ENCODE results near the gene NUTM2D.
"Not testable (repeated sequence)": the region's sequence is repeated elsewhere in the genome, so short reads cannot be mapped to it uniquely, and the experiment has no call there.

NUTM2D gene

DNA sequence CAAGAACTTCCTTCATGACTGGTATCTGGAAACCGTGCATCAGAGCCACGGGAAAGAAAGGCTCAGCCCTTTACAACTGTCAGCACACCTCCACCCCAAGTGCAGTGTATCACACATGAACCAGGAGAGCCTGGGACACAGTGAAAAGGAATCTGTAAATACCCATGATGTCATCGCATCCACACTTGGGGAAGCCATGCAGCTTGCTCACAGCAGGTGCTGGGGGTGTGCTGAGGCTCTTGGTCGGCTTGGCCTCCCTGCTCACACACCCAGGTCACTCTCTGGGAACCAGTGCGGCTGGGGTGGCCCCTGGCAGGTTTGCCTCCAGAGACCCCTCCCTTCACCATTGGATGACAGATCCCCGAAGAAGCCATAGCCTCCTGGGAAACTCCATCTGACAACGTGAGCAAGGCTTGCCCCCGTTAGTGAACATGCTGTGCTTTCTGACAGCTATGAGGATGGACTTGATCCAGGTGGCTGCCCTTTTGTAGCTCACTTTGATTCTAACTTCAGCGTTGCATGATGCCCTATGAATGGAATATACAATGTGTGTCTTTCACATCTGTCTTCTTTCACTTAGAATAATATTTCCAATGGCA, 12.1 kb downstream of the NUTM2D start:
- not testable (repeated sequence) for DNase-seq (ENCODE audit: low read depth)

DNA sequence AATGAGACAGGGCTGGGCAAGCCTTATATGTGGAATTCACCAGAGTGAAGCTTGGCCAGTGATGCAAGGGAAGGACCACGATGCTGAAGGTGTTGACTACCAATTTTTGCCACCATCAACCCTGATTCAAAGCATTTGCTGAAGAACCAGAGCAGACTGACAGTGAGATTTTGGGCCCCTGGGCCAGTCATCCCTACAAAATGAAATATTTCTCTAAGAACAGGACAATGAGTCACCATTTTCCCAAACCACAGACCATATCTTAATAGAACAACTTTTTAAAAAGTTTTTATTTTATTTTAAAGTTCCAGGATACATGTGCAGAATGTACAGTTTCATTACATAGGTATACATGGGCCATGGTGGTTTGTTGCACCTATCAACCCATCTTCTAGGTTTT, 16.5 kb downstream of the NUTM2D start:
- peak; percentile 2 for DNase-seq (ENCODE audit: low read depth)

DNA sequence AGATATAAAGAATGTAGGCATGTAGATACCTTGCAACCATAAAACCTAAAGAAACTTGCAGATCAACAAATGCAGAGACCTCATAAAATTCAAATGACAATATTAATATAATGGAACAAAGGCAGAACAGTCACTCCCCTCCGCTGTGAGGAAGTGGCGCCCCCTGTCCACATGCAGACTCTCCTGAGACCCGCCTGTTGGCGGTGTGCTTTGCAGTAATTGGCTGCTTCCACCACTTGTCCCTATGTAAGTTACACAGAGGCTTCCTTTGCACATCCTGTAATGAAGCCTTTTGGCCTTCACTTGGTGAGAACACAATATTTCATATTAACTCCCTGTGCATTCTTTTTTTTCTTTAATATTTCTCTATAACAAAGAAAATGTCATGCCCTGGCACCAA, 21.6 kb downstream of the NUTM2D start:
- DNase-seq (ENCODE audit: low read depth) = not testable (repeated sequence)

DNA sequence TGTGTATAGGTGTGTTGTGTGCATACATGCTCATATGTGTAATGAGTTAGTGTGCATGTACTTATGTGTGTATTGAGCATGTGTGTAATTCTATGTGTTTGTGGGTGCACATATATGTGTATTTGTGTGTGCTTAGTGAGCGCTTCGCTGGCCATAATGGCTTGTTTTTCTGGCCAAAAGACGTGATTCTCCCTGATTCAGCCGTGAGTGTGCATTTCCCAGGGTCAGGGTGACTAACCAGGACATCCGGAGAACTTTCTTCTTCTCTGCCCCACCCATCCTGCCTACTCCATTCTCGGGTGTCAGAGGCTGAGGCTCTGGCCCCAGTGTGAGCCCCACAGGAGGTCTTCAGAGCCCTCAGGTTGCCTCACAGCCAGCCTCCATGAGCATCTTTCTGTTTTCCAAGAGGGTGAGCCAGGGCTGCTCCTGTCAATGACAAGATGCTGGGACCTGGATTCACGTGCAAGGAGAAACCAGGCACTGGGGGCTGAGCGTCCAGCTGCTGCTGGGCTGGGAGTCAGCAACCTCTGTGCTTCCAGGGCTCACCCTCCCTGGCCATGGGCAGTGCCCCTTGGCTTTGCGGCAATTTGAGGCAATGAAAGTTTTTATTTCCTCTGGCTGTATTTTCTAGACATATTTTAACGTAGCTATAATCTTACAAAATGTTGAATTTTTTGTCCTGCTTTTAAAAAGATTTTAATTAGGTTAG, 25.8 kb downstream of the NUTM2D start:
- DNase-seq (ENCODE audit: low read depth) = peak; percentile 1

DNA sequence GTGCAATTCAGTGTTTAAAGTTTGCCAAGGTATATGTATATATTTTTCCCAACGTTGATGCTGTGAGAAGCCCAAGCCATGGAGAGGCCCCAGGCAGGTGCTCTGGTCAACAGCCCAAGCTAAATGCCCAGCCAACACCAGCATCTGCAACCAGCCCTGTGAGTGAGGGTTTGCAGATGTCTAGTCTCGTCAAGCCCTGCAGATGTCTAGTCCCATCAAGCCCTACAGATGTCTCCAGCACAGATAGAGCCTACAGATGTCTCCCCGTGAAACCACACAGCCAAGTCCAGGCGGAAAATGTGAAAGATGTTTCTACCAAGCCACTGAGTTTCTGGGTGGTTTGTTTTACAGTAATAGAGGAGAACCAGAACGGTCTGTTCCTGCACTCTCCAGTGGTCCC, 26.7 kb downstream of the NUTM2D start:
- not testable (repeated sequence) for DNase-seq (ENCODE audit: low read depth)

DNA sequence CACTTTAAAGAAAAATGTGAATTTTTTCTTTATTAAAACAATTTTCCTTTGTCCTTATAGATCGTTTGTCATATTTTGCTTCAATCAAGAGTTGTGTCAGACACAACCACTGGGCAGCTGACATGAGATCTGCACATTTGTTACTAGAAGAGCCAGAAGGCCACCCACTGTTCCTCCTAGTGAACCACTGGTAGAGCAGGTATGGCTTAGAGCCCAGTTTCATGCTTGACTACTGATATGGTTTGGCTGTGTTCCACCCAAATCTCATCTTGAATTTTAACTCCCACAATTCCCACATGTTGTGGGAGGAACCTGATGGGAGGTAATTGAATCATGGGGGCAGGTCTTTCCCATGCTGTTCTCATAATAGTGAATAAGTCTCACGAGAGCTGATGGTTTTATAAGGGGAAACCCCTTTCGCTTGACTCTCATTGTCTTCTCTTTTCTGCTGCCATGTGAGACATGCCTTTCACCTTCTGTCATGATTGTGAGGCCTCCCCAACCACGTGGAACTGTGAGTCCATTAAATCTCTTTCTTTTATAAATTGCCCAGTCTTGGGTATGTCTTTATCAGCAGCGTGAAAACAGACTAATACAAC, 28.3 kb downstream of the NUTM2D start:
- not testable (repeated sequence) for DNase-seq (ENCODE audit: low read depth)

DNA sequence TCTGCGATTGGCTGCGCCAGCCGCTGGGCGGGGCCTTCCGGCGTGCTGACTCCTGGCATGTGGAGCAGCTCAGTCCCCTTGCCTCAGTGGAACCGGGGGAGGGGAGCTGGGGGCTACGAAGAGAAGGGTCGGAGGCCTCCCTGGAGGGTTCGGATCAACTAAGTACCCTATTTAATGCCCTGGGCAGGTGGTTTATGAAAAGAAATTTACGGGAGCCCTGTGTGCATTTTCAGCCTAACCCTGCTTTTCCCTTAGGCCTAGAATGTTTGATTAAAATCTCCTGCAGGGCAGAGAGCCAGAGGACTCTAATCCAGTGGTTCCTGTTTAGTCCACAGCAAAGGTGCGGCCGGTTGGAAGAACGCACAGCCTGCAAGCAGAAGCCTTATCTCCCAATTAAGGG, 33.8 kb downstream of the NUTM2D start:
- DNase-seq (ENCODE audit: low read depth) = not testable (repeated sequence)

DNA sequence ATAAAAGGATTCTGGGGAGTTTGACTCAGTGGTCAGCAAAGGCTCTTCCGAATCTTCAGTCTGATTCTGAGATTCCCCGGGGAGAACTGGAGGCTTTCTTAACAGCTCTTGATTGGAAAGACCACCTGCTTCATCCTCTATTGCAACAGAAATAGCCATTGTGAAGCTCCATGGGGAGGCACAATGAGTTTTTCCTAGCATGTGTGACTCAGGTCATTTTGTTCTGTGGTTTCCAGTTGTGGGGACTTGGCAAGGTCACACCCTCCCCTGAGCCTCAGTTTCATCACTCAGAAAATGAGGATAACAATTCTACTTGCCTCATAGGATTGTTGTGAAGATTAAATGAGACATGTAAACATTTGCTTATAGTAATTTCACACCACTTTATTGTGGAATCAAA, 38.7 kb downstream of the NUTM2D start:
- not testable (repeated sequence) for DNase-seq (ENCODE audit: low read depth)

DNA sequence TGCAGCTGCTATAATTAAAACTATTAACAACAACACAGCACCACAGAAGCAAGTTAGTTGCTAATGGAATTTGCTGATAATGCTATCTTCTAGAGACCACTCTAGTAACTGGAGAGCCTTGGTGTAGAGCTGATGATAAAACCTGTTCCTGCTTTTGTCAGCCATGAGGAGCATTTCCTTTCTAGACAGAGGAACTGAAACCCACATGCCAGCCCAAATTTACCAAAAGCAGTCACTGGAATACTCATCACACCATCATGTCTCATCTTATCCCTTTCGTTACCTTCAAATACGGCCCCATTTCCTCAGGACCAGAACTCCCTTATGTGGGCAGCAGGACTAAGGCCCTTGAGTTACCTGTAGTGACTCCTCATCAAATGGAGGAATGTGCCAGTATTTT, 40.9 kb downstream of the NUTM2D start:
- DNase-seq (ENCODE audit: low read depth) = not testable (repeated sequence)

DNA sequence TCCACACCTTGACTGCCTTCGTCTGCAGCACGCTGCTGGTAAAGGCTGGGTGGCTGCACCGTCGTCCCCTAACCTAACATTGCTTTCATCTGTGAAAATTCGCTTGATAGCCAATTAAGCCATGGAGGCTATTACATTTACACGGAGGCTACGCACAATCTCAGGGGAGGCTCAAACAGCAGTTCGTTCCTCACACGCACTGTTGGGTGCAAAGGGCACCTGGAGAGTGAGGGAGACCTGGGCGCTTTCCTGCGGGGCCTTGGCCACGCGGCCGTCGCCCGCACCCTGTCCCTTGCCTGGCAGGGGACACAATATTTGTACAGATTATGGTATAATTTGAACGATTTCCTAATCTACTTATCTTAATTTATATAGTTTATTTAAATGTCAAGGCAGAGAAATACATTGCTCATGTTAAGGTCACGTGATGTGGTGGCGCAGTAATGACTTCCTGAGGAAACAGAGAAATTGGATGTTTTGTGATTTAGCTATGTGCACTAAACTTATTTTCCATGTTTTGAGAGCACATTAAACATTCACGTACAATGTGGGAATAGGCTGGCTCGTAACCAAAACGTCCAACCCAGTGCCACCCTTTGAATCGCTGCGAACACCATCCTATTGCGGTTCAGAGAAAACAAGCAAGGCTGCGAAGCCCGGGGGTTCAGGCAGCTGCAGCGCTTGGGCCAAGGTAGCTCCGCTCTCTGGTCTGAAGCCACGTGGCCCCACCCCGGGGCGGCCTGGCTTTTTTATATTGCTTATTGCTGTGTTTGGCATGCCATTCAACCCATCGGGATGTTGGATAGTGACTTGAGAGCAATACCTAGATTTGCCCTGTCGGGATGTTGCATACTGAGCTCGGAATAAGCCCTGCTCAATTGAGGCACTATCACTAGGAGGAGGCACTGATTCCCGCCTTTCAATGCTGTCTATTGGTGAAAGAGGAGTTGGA, 50.2 kb downstream of the NUTM2D start:
- not testable (repeated sequence) for DNase-seq (ENCODE audit: low read depth)

DNA sequence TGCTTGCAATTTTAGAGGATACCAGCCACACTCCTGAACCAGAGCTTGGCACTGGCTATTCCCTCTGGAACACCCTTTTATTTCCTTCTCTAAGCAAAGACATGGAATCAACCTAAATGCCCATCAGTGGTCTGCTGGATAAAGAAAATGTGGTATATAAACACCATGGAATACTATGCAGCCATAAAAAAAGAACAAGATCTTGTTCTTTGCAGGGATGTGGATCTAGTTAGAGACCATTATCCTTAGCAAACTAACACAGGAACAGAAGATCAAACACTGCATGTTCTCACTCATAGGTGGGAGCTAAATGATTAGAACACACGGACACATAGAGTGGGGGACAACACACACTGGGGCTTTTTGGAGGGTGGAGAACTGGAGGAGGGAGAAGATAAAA, 56.4 kb downstream of the NUTM2D start:
- DNase-seq (ENCODE audit: low read depth) = not testable (repeated sequence)
